VCaP (cell line): Measurements from ENCODE around the gene STK10.
"Not testable (repeated sequence)": the region's sequence is repeated elsewhere in the genome, so short reads cannot be mapped to it uniquely, and the experiment has no call there.

Source experiments
- H3K27ac ChIP-seq: fragments of 450-650 bp; 2 replicates; pipeline ENCODE4 v1.5.1; 2017
- CTCF ChIP-seq: fragments of 450-650 bp; conservative IDR thresholded peaks from 2 replicates; pipeline ENCODE4 v1.5.1; 2017; ENCODE audit warnings: mild to moderate bottlenecking, moderate library complexity

STK10 gene

GRCh38 chr5:172164769-172165212, 23.2 kb downstream of the STK10 start:
- no peak overlapping the region for H3K27ac ChIP-seq
- no peak for TF ChIP-seq CTCF

DNA sequence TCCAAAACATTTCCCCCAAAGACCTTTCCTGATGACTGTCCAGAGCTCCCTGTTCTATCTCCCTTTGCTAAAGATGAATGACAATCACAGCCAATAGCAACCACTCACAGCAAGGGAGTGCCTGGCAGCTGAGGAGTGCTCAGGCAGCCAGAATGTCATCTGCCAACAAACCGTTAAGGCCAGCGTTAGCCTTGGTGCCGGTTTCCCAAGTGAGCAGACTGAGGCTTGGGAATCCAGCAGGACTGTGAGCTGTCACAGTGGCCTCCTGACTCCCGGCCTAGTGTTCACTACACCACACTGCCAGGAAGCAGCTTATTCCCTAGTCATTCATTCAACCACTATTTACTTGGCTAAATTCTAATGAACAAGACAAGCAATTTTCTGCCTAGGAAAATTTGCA, 24.7 kb downstream of the STK10 start:
- no peak for TF ChIP-seq CTCF

GRCh38 chr5:172162987-172163343, 25.1 kb downstream of the STK10 start:
- H3K27ac ChIP-seq: no peak overlapping the region
- TF ChIP-seq CTCF: no peak

More for the DNA sequence above, 24.7 kb downstream of the STK10 start:
- H3K27ac ChIP-seq: no peak overlapping the region

- TF ChIP-seq CTCF: peak; percentile 24; the same call in 1 of the 2 replicates
- no peak overlapping the region for H3K27ac ChIP-seq
Observed at GRCh38 chr5:172162323-172162986, 25.6 kb downstream of the STK10 start.

GRCh38 chr5:172160506-172160905, 27.5 kb downstream of the STK10 start:
- no peak overlapping the region for H3K27ac ChIP-seq

GRCh38 chr5:172159016-172159415, 29.0 kb downstream of the STK10 start:
- H3K27ac ChIP-seq: no peak overlapping the region
- no peak for TF ChIP-seq CTCF

More at GRCh38 chr5:172160506-172160905, 27.5 kb downstream of the STK10 start:
- no peak for TF ChIP-seq CTCF

GRCh38 chr5:172156541-172156994, 31.5 kb downstream of the STK10 start:
- no peak for TF ChIP-seq CTCF
- H3K27ac ChIP-seq: no peak overlapping the region

DNA sequence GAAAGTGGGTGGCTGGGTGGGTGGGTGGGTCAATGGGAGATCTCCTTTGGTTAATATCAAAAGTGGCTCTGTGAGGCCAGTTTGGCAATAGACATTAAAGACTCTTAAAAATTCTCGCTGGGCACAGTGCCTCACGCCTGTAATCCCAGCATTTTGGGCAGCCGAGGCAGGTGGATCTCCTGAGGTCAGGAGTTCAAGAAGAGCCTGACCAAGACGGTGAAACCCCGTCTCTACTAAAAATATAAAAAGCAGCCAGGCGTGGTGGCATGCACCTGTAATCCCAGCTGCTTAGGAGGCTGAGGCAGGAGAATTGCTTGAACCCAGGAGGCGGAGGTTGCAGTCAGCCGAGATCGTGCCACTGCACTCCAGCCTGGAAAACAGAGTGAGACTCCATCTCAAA, 32.9 kb downstream of the STK10 start:
- H3K27ac ChIP-seq: not testable (repeated sequence)
